Naive thymus-derived CD4-positive, alpha-beta T cell (primary cell): ENCODE data around the gene FAM3D. TPM values are rescaled to one million over a fixed set of nuclear protein-coding genes. Genes with fewer than 3 reads are reported as not detected.

ENCODE experiments used
- ATAC-seq: fragments of 150-1000 bp; cut with Tn5 transposase; 2 replicates; pipeline ENCODE4 v1.10.0; 2021; ENCODE audit warnings: mild to moderate bottlenecking, moderate library complexity
- CTCF ChIA-PET: fragments of 350-600 bp; sonication (Branson Sonifier 250); formaldehyde crosslinking; loops from one replicate; lab custom pipeline; 2021; ENCODE audit warnings: antibody characterized with exemption; lab: Charles Lee
- POLR2A ChIA-PET: fragments of 350-600 bp; sonication (Branson Sonifier 250); formaldehyde crosslinking; loops from one replicate; lab custom pipeline; 2021; ENCODE audit warnings: antibody characterized with exemption, inconsistent platforms; lab: Charles Lee
- DNase-seq, 9 donors: peaks; one replicate each; pipeline versions ENCODE4 v3.0.0 to v3.0.0-alpha.2; 2020 to 2022; ENCODE audit warnings: mixed read lengths in 1 of 9
- H3K27ac ChIP-seq: one replicate; pipeline ENCODE4 v1.7.0; 2013; ENCODE audit warnings: mild to moderate bottlenecking, low read depth, low read length, moderate library complexity
- H3K27me3 ChIP-seq, 2 donors: one replicate each; pipeline ENCODE4 v1.7.0; 2013; ENCODE audit warnings: low read length in 2 of 2, mild to moderate bottlenecking in 2 of 2, moderate library complexity in 2 of 2; ENCODE audit not compliant: control insufficient read depth in 2 of 2, insufficient read depth in 2 of 2
- H3K36me3 ChIP-seq, 3 experiments: 1 replicate in 2 of 3; 2 replicates in 1 of 3; pipeline ENCODE4 v1.7.0; 2013; ENCODE audit warnings: low read length in 3 of 3, mild to moderate bottlenecking in 3 of 3, moderate library complexity in 1 of 3; ENCODE audit not compliant: insufficient read depth in 3 of 3, control insufficient read depth in 2 of 3
- H3K4me1 ChIP-seq, 2 donors: one replicate each; pipeline ENCODE4 v1.7.0; 2013; ENCODE audit warnings: low read length in 2 of 2, mild to moderate bottlenecking in 2 of 2, moderate library complexity in 1 of 2; ENCODE audit not compliant: control insufficient read depth in 2 of 2, insufficient read depth in 2 of 2
- H3K4me3 ChIP-seq: 2 replicates; pipeline ENCODE4 v1.7.0; 2013; ENCODE audit warnings: mild to moderate bottlenecking, low read length
- H3K9me3 ChIP-seq, 3 experiments: 1 replicate in 2 of 3; 2 replicates in 1 of 3; pipeline ENCODE4 v1.7.0; 2013; ENCODE audit warnings: low read length in 3 of 3; ENCODE audit not compliant: control insufficient read depth in 2 of 3
- H3K27ac Mint-ChIP-seq, 9 donors: one replicate each; pipeline ENCODE4 v1.8.0; 2020 to 2022; ENCODE audit warnings: mixed read lengths in 9 of 9, mild to moderate bottlenecking in 8 of 9, moderate library complexity in 5 of 9, inconsistent platforms in 2 of 9
- H3K27me3 Mint-ChIP-seq, 5 donors: one replicate each; pipeline ENCODE4 v1.8.0; 2021 to 2022; ENCODE audit warnings: mixed read lengths in 5 of 5, mild to moderate bottlenecking in 1 of 5
- H3K36me3 Mint-ChIP-seq, 5 donors: one replicate each; pipeline ENCODE4 v1.8.0; 2020 to 2022; ENCODE audit warnings: mixed read lengths in 5 of 5, mild to moderate bottlenecking in 3 of 5, inconsistent platforms in 1 of 5
- H3K4me1 Mint-ChIP-seq, 7 donors: one replicate each; pipeline ENCODE4 v1.8.0; 2020 to 2022; ENCODE audit warnings: mixed read lengths in 7 of 7, mild to moderate bottlenecking in 3 of 7, inconsistent platforms in 1 of 7
- H3K4me3 Mint-ChIP-seq, 10 donors: one replicate each; pipeline ENCODE4 v1.8.0; 2020 to 2022; ENCODE audit warnings: mild to moderate bottlenecking in 10 of 10, mixed read lengths in 10 of 10, moderate library complexity in 6 of 10, inconsistent platforms in 2 of 10
- H3K9me3 Mint-ChIP-seq, 11 donors: one replicate each; pipeline ENCODE4 v1.8.0; 2020 to 2022; ENCODE audit warnings: mixed read lengths in 11 of 11, mild to moderate bottlenecking in 4 of 11, inconsistent platforms in 1 of 11, moderate library complexity in 1 of 11
- intact Hi-C, 2 donors: fragments of 100-400 bp; cut with micrococcal nuclease; formaldehyde crosslinking; loops; one replicate each; pipeline ENCODE4 v1.15.1; 2023
- polyA plus RNA-seq, 2 donors: library from polyadenylated mRNA; unstranded; fragments of 300-500 nt; fragmentation: Illumina TruSeq; gene quantifications; one replicate each; pipeline ENCODE4 v1.2.3, GENCODE V29; 2021
- total RNA-seq, 6 experiments: library from RNA in 5 of 6; stranded (reverse) in 5 of 6; gene quantifications; 1 replicate in 5 of 6; 2 replicates in 1 of 6; pipeline ENCODE4 v1.2.3 and lab custom pipeline; 2021 to 2026

The FAM3D gene
- total and polyA plus RNA-seq, 7 experiments from 2014 or later, result not detected

DNA sequence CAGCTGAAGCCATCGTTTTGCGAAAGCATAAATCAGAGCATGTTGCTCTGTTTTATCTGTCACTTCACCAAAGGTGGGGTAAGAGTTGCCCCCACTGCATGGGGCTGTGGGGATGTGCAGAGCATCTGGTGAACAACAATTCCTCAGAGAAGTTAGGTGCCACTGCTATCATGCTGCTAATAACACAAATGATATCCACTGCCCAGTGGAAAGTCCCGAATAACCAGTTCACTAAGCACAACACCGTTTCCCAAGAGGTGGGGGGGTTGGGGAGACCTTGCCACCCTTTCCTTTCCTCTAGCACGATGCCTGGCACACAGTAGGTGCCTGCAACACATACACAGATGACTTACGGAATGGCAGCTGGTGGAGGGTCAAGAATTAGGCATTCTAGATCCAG is 38.6 kb downstream of the FAM3D start:
- Histone ChIP-seq H3K4me1 (no peaks in the 10 kb centered on the region), H3K27ac (no peak overlapping the region), H3K9me3 (no peaks in the 10 kb centered on the region), H3K27me3 (no peaks in the 10 kb centered on the region), H3K36me3 (no peaks in the 10 kb centered on the region), H3K4me3 (no peak overlapping the region)
- no peaks in the 10 kb centered on the region for H3K36me3 Mint-ChIP-seq
- peaks cover 0 to 4% (median 0%) of the 10 kb centered on the region in 7 donors for H3K4me1 Mint-ChIP-seq
- no peak for DNase-seq
- peaks cover 0 to 18% (median 11%) of the 10 kb centered on the region in 5 donors for H3K27me3 Mint-ChIP-seq
- H3K4me3 Mint-ChIP-seq, result no peak overlapping the region
- intact Hi-C loops, result no loop called here
- no peak overlapping the region for H3K27ac Mint-ChIP-seq
- no peak for ATAC-seq
- H3K9me3 Mint-ChIP-seq, result peaks cover 0 to 2% (median 0%) of the 10 kb centered on the region in 11 donors
- CTCF ChIA-PET, result no interaction called here
- POLR2A ChIA-PET, result no interaction called here

- Mint-ChIP-seq H3K4me1 (peaks cover 0 to 4% (median 0%) of the 10 kb centered on the region in 7 donors), H3K9me3 (peaks cover 0 to 2% (median 0%) of the 10 kb centered on the region in 11 donors), H3K27ac (no peak overlapping the region), H3K4me3 (no peak overlapping the region), H3K36me3 (no peaks in the 10 kb centered on the region), H3K27me3 (peaks cover 0 to 16% (median 11%) of the 10 kb centered on the region in 5 donors)
- no peaks in the 10 kb centered on the region for H3K4me1 ChIP-seq
- ChIA-PET CTCF (interaction anchor here (0.9 kb wide), 1 partner anchor 1972 kb away, joined by 4 read pairs; no protein-coding TSS in a partner anchor), POLR2A (no interaction called here)
- DNase-seq (no peak), ATAC-seq (no peak)
- intact Hi-C loops, result no loop called here
- no peaks in the 10 kb centered on the region for H3K36me3 ChIP-seq
- no peaks in the 10 kb centered on the region for H3K9me3 ChIP-seq
- H3K27me3 ChIP-seq, result no peaks in the 10 kb centered on the region
- H3K4me3 ChIP-seq, result no peak overlapping the region
- no peak overlapping the region for H3K27ac ChIP-seq
Measured at GRCh38 chr3:58627570-58627885, 39.0 kb downstream of the FAM3D start.

GRCh38 chr3:58626841-58627569 is 39.6 kb downstream of the FAM3D start:
- Histone ChIP-seq H3K27me3 (no peaks in the 10 kb centered on the region), H3K4me1 (no peaks in the 10 kb centered on the region), H3K27ac (no peak overlapping the region), H3K36me3 (no peaks in the 10 kb centered on the region), H3K4me3 (no peak overlapping the region), H3K9me3 (no peaks in the 10 kb centered on the region)
- POLR2A ChIA-PET, result no interaction called here
- CTCF ChIA-PET, result interaction anchor here (0.5 to 0.9 kb wide), 2 partner anchors 57 to 1973 kb away, joined by 4 to 7 read pairs; no protein-coding TSS in a partner anchor
- H3K4me1 Mint-ChIP-seq, result peaks cover 0 to 4% (median 0%) of the 10 kb centered on the region in 7 donors
- peaks cover 0 to 16% (median 11%) of the 10 kb centered on the region in 5 donors for H3K27me3 Mint-ChIP-seq
- H3K27ac Mint-ChIP-seq, result no peak overlapping the region
- no peaks in the 10 kb centered on the region for H3K36me3 Mint-ChIP-seq
- intact Hi-C loops, result no loop called here
- no peak for ATAC-seq
- peaks cover 0 to 2% (median 0%) of the 10 kb centered on the region in 11 donors for H3K9me3 Mint-ChIP-seq
- no peak for DNase-seq
- H3K4me3 Mint-ChIP-seq, result no peak overlapping the region

DNA sequence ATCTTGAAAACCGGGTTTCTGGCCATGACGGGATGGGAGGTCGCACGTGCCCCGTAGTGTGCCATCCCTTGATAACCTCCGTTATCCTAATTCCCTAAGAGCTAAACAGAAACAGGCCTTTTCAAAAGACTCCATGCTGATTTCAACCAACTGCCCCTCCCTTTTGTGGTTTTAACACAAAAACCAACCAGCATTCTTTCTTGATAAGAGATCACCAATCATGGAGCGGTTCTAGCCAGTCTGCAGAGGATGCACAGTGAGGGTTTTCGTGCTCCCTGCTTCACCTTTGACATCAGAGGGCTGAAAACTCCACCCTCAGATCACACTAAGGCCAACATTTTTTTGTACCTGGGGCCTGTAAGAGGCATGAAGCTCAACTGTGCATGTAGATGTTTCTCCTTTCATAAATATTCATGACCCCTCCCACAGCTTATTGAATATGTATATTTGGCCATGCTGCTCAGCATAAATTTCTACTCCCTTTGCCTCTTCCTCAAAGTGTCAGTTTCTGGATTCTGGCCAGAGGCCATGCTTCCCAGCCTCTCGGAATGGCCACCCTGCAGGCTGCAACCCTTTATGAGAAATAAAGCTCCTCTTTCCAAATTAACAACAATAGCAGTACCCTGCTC is 41.3 kb downstream of the FAM3D start:
- Mint-ChIP-seq H3K4me1 (peaks cover 0 to 4% (median 0%) of the 10 kb centered on the region in 7 donors), H3K4me3 (no peak overlapping the region), H3K36me3 (no peaks in the 10 kb centered on the region), H3K27me3 (peaks cover 0 to 4% (median 0%) of the 10 kb centered on the region in 5 donors), H3K9me3 (no peaks in the 10 kb centered on the region), H3K27ac (no peak overlapping the region)
- no peaks in the 10 kb centered on the region for H3K36me3 ChIP-seq
- ChIA-PET CTCF (interaction anchor here (1.6 kb wide), 1 partner anchor 9 kb away, joined by 4 read pairs; no protein-coding TSS in a partner anchor), POLR2A (no interaction called here)
- H3K4me3 ChIP-seq, result no peak overlapping the region
- no peak for DNase-seq
- H3K9me3 ChIP-seq, result no peaks in the 10 kb centered on the region
- H3K27ac ChIP-seq, result no peak overlapping the region
- ATAC-seq, result no peak
- intact Hi-C loops, result no loop called here
- H3K4me1 ChIP-seq, result no peaks in the 10 kb centered on the region
- no peaks in the 10 kb centered on the region for H3K27me3 ChIP-seq

- Mint-ChIP-seq H3K36me3 (no peaks in the 10 kb centered on the region), H3K27me3 (peaks cover 0 to 4% (median 0%) of the 10 kb centered on the region in 5 donors), H3K27ac (peak overlapping the region in 2 of 9 donors; percentile 41 to 45), H3K9me3 (no peaks in the 10 kb centered on the region), H3K4me1 (peaks cover 0 to 4% (median 0%) of the 10 kb centered on the region in 7 donors), H3K4me3 (no peak overlapping the region)
- no peaks in the 10 kb centered on the region for H3K27me3 ChIP-seq
- DNase-seq, result no peak
- no peaks in the 10 kb centered on the region for H3K4me1 ChIP-seq
- H3K36me3 ChIP-seq, result no peaks in the 10 kb centered on the region
- ChIA-PET POLR2A (no interaction called here), CTCF (interaction anchor here (1.6 kb wide), 1 partner anchor 8 kb away, joined by 4 read pairs; no protein-coding TSS in a partner anchor)
- H3K4me3 ChIP-seq, result no peak overlapping the region
- H3K9me3 ChIP-seq, result no peaks in the 10 kb centered on the region
- H3K27ac ChIP-seq, result no peak overlapping the region
- ATAC-seq, result no peak
- intact Hi-C loops, result no loop called here
Measured at GRCh38 chr3:58624550-58624949, 42.0 kb downstream of the FAM3D start.

DNA sequence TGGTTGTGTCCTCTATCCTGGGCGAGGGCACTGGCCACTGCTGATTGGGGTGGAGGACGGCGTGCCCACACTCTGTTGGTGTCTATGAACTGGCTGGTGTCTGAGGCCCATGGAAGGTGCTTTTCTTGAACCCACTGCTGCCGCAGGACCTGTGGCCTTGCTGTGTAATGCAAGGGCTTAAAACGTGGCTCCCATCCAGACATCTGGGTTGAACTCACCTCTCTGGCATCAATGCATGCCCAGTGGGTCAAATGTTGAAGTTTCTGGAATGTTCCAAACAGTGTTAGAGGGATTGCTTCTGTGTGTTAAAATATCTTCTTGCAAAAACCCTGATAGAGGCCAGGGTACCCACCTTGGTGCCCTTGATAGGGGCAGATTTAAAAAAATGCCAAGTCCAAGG is 42.6 kb downstream of the FAM3D start:
- peaks cover 0 to 4% (median 0%) of the 10 kb centered on the region in 5 donors for H3K27me3 Mint-ChIP-seq
- POLR2A ChIA-PET, result no interaction called here

More for the DNA sequence above, 42.6 kb downstream of the FAM3D start:
- CTCF ChIA-PET, result no interaction called here
- Mint-ChIP-seq H3K4me3 (no peak overlapping the region), H3K9me3 (no peaks in the 10 kb centered on the region), H3K4me1 (peaks cover 0 to 4% (median 0%) of the 10 kb centered on the region in 7 donors), H3K36me3 (no peaks in the 10 kb centered on the region), H3K27ac (no peak overlapping the region)
- Histone ChIP-seq H3K9me3 (no peaks in the 10 kb centered on the region), H3K4me3 (no peak overlapping the region), H3K27ac (no peak overlapping the region), H3K4me1 (no peaks in the 10 kb centered on the region), H3K27me3 (no peaks in the 10 kb centered on the region), H3K36me3 (no peaks in the 10 kb centered on the region)
- DNase-seq, result no peak
- intact Hi-C loops, result no loop called here
- no peak for ATAC-seq
